Tibial nerve (tissue), 4 donors: ENCODE results near the gene SCN2B. TPM values are rescaled to one million over a fixed set of nuclear protein-coding genes. Genes with fewer than 3 reads are reported as not detected.

Experiments used
- DNase-seq, 2 donors: peaks; one replicate each; pipeline ENCODE4 v3.0.0-alpha.2; 2019; ENCODE audit warnings: low spot score in 2 of 2
- H3K27ac ChIP-seq, 4 donors: fragments of 200-600 bp; sonication (generic) in 3 of 4; one replicate each; pipeline ENCODE4 v1.5.1; 2017 to 2019; ENCODE audit warnings: mild to moderate bottlenecking in 1 of 4
- H3K27me3 ChIP-seq, 2 donors: fragments of 200-600 bp; sonication (generic) in 1 of 2; one replicate each; pipeline versions ENCODE4 v1.5.1 to v1.6.0; 2017 to 2019
- H3K36me3 ChIP-seq, 3 donors: fragments of 200-600 bp; sonication (generic); one replicate each; pipeline ENCODE4 v1.5.1; 2018 to 2019
- H3K4me1 ChIP-seq, 4 donors: fragments of 200-600 bp; sonication (generic) in 3 of 4; one replicate each; pipeline ENCODE4 v1.5.1; 2017 to 2019
- H3K4me3 ChIP-seq, 4 donors: fragments of 200-600 bp; sonication (generic) in 3 of 4; one replicate each; pipeline ENCODE4 v1.5.1; 2017 to 2019; ENCODE audit warnings: mild to moderate bottlenecking in 1 of 4, moderate library complexity in 1 of 4
- H3K9me3 ChIP-seq, 4 donors: fragments of 200-600 bp; sonication (generic) in 3 of 4; one replicate each; pipeline ENCODE4 v1.5.1; 2017 to 2019
- EP300 ChIP-seq, 2 donors: sonication (generic); formaldehyde crosslinking; IDR thresholded peaks; one replicate each; pipeline ENCODE4 v1.6.1; 2017; ENCODE audit warnings: antibody characterized with exemption in 2 of 2, mild to moderate bottlenecking in 1 of 2
- POLR2A ChIP-seq, 2 donors: fragments of 450-650 bp; IDR thresholded peaks; one replicate each; pipeline ENCODE4 v1.6.1; 2017; ENCODE audit warnings: antibody characterized with exemption in 2 of 2, mild to moderate bottlenecking in 2 of 2, moderate library complexity in 2 of 2
- WGBS, 2 donors: methylation state at CpG; one replicate each; pipeline ENCODE4 v1.1.5; 2018; 5-methylcytosine and 5-hydroxymethylcytosine counted together
- total RNA-seq, 4 donors: library from RNA; depleted of rRNA; stranded (reverse); fragments of >200 nt; gene quantifications; one replicate each; pipeline ENCODE4 v1.1.0, GENCODE V29; 2016
- TF ChIP-seq, protein P1 (sequence below), 5 experiments: fragments of 200-600 bp in 3 of 5; fragments of 450-650 bp in 2 of 5; sonication (generic) in 3 of 5; IDR thresholded peaks; one replicate each; pipeline ENCODE4 v1.5.1; 2016 to 2019; ENCODE audit warnings: antibody characterized with exemption in 5 of 5, mild to moderate bottlenecking in 3 of 5, moderate library complexity in 2 of 5

Gene SCN2B
- total RNA-seq, 4 donors from 2014 or later = 0.78 to 1.3 (median 0.87) TPM; not detected in 1

DNA sequence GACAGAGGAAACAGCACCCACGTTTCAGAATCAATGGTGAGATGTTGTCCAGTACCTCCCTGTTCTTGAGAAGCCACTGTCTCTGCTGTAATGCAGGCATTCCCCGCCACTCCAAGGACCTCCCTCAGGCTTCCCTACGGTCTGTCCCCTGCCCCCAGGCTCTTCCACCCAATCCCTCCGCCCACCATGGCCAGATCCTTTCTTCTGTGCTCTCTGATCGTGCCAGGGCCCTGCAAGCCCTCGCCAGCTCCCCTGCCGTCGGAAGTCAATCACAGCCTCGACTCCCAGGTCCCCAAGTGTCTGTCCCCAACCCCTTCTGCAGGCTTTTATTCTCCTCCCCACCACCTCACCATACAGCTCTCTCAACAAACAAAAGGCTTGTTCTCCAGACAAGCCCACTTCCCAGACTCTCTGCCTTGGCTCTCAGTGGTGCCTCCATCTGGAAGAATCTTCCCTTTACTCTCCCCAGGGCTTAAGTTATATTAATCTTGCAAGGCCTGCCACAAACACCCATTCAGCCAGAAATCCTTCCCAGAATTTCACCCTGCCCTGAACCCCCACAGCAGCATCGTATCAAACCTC lies 37.5 kb downstream of the SCN2B start:
- H3K4me3 ChIP-seq = no peak overlapping the region
- peaks cover 0 to 55% of the 10 kb centered on the region in 2 donors for H3K27me3 ChIP-seq
- no peaks in the 10 kb centered on the region for H3K36me3 ChIP-seq
- no peaks in the 10 kb centered on the region for H3K9me3 ChIP-seq
- TF ChIP-seq POLR2A (IDR thresholded peaks at IDR 0.05) (no peak), EP300 (IDR thresholded peaks at IDR 0.05) (no peak)
- TF ChIP-seq, protein P1, sequence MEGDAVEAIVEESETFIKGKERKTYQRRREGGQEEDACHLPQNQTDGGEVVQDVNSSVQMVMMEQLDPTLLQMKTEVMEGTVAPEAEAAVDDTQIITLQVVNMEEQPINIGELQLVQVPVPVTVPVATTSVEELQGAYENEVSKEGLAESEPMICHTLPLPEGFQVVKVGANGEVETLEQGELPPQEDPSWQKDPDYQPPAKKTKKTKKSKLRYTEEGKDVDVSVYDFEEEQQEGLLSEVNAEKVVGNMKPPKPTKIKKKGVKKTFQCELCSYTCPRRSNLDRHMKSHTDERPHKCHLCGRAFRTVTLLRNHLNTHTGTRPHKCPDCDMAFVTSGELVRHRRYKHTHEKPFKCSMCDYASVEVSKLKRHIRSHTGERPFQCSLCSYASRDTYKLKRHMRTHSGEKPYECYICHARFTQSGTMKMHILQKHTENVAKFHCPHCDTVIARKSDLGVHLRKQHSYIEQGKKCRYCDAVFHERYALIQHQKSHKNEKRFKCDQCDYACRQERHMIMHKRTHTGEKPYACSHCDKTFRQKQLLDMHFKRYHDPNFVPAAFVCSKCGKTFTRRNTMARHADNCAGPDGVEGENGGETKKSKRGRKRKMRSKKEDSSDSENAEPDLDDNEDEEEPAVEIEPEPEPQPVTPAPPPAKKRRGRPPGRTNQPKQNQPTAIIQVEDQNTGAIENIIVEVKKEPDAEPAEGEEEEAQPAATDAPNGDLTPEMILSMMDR (IDR thresholded peaks at IDR 0.05) = no peak
- no peaks in the 10 kb centered on the region for H3K4me1 ChIP-seq
- DNase-seq = no peak
- H3K27ac ChIP-seq = no peak overlapping the region
- 28 to 42% methylated on average over 10 of the region's 10 CpGs for WGBS, 2 donors

DNA sequence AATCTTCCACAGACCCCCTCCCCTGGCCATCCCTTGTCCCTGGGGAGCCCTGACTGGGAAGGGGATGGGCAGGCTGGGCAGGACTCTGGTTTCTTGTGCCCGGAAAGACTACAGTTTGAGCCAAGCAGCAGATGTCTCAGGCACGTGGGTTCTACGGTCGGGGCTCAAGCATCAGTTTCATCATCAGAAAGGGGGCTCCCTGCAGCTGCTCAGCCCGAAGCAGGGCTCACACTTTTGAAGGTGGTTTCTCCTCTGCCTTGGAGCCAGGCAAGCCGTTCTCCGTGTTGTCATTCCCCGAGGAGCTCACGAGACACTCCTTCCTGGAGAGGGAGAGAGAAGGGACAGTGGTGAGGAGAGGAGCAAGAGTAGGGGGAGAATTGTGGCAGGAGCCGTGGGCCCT lies 39.6 kb downstream of the SCN2B start:
- no peak for DNase-seq
- H3K36me3 ChIP-seq = no peaks in the 10 kb centered on the region
- peaks cover 0 to 38% of the 10 kb centered on the region in 2 donors for H3K27me3 ChIP-seq
- no peak overlapping the region for H3K4me3 ChIP-seq
- no peak overlapping the region for H3K27ac ChIP-seq
- TF ChIP-seq POLR2A (IDR thresholded peaks at IDR 0.05) (no peak), EP300 (IDR thresholded peaks at IDR 0.05) (no peak)
- TF ChIP-seq, protein P1 (IDR thresholded peaks at IDR 0.05) = no peak
- WGBS, 2 donors = 69 to 79% methylated on average over 10 of the region's 10 CpGs
- no peaks in the 10 kb centered on the region for H3K9me3 ChIP-seq
- no peaks in the 10 kb centered on the region for H3K4me1 ChIP-seq

DNA sequence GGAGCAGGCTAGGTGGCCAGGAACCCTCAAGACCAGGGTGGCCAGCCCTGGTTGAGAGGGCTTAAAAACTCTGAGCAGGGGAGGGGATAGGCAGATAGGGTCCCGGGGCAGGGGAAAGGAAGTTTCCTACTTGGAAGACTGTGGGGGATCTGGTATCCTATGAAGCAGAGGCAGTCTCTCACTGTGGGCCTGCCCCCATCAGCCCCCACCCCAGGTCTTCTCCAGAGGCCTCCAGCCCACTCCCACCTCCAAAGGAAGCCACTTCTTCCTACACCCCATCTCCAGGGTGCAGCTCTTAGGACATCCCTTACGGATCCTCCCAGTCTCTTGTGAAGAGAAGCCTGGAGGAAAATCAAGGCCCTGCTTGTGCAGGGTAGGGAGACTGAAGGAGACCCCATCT lies 40.1 kb downstream of the SCN2B start:
- H3K27me3 ChIP-seq = peaks cover 0 to 38% of the 10 kb centered on the region in 2 donors
- H3K4me3 ChIP-seq = no peak overlapping the region
- no peak overlapping the region for H3K27ac ChIP-seq
- TF ChIP-seq, protein P1 (IDR thresholded peaks at IDR 0.05) = no peak
- TF ChIP-seq POLR2A (IDR thresholded peaks at IDR 0.05) = no peak
- TF ChIP-seq EP300 (IDR thresholded peaks at IDR 0.05) = no peak
- H3K36me3 ChIP-seq = no peaks in the 10 kb centered on the region
- H3K9me3 ChIP-seq = no peaks in the 10 kb centered on the region
- no peak for DNase-seq
- H3K4me1 ChIP-seq = no peaks in the 10 kb centered on the region
- WGBS, 2 donors = 68% methylated on average over 2 of the region's 2 CpGs

DNA sequence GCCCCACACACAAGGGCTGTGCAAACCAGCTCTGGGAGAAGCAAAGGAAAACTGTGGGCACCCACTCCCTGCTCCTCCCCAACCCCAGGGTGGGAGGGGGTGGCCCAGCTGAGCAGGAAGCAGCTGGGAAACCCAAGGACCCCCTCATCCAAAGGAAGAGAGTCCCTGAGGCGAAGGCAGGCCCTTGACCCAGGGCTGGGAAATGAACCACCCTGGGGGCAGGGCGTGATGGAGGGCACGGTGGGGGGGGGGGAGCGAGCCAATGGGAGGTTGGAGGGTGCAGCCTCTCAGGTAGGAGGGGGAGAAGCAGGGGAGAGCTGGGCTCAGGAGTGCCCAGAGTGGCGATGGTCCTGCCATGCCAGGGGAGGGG lies 40.7 kb downstream of the SCN2B start:
- no peaks in the 10 kb centered on the region for H3K36me3 ChIP-seq
- WGBS, 2 donors = 93 to 100% methylated on average over 2 to 5 of the region's 5 CpGs
- peaks cover 0 to 38% of the 10 kb centered on the region in 2 donors for H3K27me3 ChIP-seq
- no peaks in the 10 kb centered on the region for H3K9me3 ChIP-seq
- no peak overlapping the region for H3K4me3 ChIP-seq
- no peak overlapping the region for H3K27ac ChIP-seq
- no peaks in the 10 kb centered on the region for H3K4me1 ChIP-seq
- DNase-seq = no peak
- TF ChIP-seq, protein P1 (IDR thresholded peaks at IDR 0.05) = no peak
- TF ChIP-seq POLR2A (IDR thresholded peaks at IDR 0.05) (no peak), EP300 (IDR thresholded peaks at IDR 0.05) (no peak)

DNA sequence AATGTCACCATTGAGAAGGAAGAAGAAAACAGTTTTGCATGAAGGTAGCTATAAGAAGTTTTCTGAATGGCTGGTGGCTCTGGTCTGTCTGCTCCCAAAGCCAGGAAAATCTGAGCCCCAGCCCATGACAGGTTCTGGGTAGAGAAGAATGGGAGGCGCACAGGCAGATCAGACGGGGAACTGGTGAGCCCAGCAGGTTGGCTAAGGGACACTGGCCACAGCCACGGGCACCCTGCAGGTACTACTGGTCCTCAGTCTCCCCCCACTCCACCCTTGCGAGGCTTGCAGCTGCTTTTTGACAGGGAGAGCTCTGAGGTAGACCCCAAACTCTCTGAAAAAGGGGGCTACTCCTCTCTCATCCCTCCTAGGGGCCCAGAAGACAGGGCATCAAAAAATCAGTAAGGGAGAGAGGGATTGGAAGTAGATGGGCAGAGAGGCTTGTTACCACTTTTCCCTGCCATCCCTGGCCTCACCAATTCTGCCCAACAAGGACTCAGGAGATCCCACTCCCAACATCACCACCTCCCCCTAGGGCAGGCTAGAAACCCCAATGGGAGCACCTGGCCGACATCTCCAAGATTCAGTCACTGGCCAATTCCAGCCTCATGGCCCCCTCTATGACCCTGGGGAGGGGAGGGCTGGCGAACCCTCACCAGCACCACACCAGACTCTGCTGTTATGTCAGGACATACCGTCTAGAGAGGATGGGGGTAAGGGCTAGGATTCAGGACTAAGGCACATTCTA lies 41.2 kb downstream of the SCN2B start:
- no peak for DNase-seq
- Histone ChIP-seq H3K27me3 (peaks cover 0 to 32% of the 10 kb centered on the region in 2 donors), H3K4me3 (no peak overlapping the region), H3K9me3 (no peaks in the 10 kb centered on the region), H3K36me3 (no peaks in the 10 kb centered on the region), H3K4me1 (no peaks in the 10 kb centered on the region), H3K27ac (no peak overlapping the region)
- TF ChIP-seq, protein P1 (IDR thresholded peaks at IDR 0.05) = no peak
- TF ChIP-seq EP300 (IDR thresholded peaks at IDR 0.05) (no peak), POLR2A (IDR thresholded peaks at IDR 0.05) (no peak)
- 67 to 77% methylated on average over 7 of the region's 7 CpGs for WGBS, 2 donors
